ENCODE data around the gene PRDM2.

Gene PRDM2

DNA sequence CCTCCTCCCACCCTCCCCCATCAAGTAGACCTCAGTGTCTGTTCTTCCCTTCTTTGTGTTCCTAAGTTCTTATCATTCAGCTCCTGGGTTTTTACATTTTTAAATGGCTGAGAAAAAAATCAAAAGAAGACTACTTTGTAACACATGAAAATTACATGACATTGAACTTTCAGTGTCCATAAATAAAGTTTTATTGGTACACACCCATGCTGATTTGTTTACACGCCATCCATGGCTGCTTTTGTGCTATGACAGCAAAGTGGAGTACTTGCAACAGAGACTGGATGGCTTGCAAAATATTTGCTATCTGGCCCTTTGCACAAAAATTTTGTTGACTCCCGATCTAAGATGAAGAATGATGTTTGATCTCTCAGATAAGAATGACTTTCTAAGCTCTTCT lies 171.4 kb downstream of the PRDM2 start:
- DNase-seq = no peak

GRCh38 chr1:13871886-13872285 lies 171.9 kb downstream of the PRDM2 start:
- DNase-seq = no peak

DNA sequence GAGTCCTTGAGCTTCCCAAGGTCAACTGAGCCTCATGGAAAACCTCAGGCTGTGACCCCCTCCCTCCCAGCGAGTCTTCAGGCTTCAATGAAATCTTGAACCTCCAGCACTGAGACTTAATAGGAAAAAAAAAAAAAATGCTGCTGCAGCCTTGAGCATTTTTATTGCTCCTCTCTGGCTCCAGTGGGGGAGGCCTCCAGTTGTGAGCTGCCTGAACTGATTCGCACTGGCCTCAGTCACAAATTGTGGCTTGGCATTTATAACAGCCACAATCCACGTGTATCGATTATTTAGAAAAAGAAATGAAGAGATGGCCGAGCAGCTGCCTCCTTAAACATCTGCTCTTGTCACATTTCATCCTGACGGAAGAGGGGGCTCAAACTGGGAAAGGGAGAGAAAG lies 173.0 kb downstream of the PRDM2 start:
- DNase-seq = no peak
